PC-9 (cell line): ENCODE data around the gene MASP2.

ENCODE experiments used
- EZH2 ChIP-seq: fragments of 200-600 bp; sonication (generic); IDR thresholded peaks from 2 replicates; pipeline ENCODE4 v1.8.0; 2017; ENCODE audit warnings: antibody characterized with exemption, low read depth
- TF ChIP-seq, protein P1 (sequence below): fragments of 200-600 bp; sonication (generic); conservative IDR thresholded peaks from 2 replicates; pipeline ENCODE4 v1.6.1; 2017; ENCODE audit warnings: mixed run types, antibody characterized with exemption, mild to moderate bottlenecking, moderate library complexity

- TF ChIP-seq, protein P1, sequence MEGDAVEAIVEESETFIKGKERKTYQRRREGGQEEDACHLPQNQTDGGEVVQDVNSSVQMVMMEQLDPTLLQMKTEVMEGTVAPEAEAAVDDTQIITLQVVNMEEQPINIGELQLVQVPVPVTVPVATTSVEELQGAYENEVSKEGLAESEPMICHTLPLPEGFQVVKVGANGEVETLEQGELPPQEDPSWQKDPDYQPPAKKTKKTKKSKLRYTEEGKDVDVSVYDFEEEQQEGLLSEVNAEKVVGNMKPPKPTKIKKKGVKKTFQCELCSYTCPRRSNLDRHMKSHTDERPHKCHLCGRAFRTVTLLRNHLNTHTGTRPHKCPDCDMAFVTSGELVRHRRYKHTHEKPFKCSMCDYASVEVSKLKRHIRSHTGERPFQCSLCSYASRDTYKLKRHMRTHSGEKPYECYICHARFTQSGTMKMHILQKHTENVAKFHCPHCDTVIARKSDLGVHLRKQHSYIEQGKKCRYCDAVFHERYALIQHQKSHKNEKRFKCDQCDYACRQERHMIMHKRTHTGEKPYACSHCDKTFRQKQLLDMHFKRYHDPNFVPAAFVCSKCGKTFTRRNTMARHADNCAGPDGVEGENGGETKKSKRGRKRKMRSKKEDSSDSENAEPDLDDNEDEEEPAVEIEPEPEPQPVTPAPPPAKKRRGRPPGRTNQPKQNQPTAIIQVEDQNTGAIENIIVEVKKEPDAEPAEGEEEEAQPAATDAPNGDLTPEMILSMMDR: no peak
- no peak for TF ChIP-seq EZH2
Measured at GRCh38 chr1:11023201-11023600, 23.8 kb downstream of the MASP2 start.
